ENCODE results near the gene SPTY2D1. TPM values are rescaled to one million over a fixed set of nuclear protein-coding genes. Genes with fewer than 3 reads are reported as not detected.
A peak's percentile ranks its signal among the peaks of the same experiment; 100 is the strongest.
"Not testable (repeated sequence)": the region's sequence is repeated elsewhere in the genome, so short reads cannot be mapped to it uniquely, and the experiment has no call there.

Gene SPTY2D1
- total RNA-seq, 1 donor from 2014 or later, result 18.5 TPM

GRCh38 chr11:18599739-18600230, 34.4 kb downstream of the SPTY2D1 start, which contains the start of gene MISFA:
TSS of gene MISFA (plus strand) at chr11:18599789. CDS start at chr11:18599929, 140 bp downstream.
- H3K27ac ChIP-seq, result no peak within 1 kb of the TSS
- no peak for TF ChIP-seq CTCF (IDR thresholded peaks at IDR 0.05)
- H3K4me1 ChIP-seq, result no peaks in the 10 kb centered on the region
- DNase-seq (no peak), ATAC-seq (no peak)
- intact Hi-C loops (cut with DNase I), result no loop called here
- H3K27me3 ChIP-seq, result no peaks in the 10 kb centered on the region
- no peak within 1 kb of the TSS for H3K4me3 ChIP-seq
- H3K36me3 ChIP-seq, result no peaks in the 10 kb centered on the region
- H3K9me3 ChIP-seq, result no peaks in the 10 kb centered on the region

- intact Hi-C loops (cut with DNase I), result no loop called here
- ATAC-seq (no peak), DNase-seq (no peak)
Observed at GRCh38 chr11:18594999-18595749, 39.0 kb downstream of the SPTY2D1 start.

GRCh38 chr11:18594088-18594487, 40.1 kb downstream of the SPTY2D1 start:
- H3K9me3 ChIP-seq; H3K27ac ChIP-seq; intact Hi-C loops (cut with DNase I); H3K27me3 ChIP-seq; H3K4me3 ChIP-seq; H3K36me3 ChIP-seq: not testable (repeated sequence)
- ATAC-seq (peak; percentile 30), DNase-seq (peak; percentile 69)
- peaks cover 18% of the 10 kb centered on the region for H3K4me1 ChIP-seq

More at GRCh38 chr11:18594999-18595749, 39.0 kb downstream of the SPTY2D1 start:
- H3K27me3 ChIP-seq, result no peaks in the 10 kb centered on the region
- no peak overlapping the region for H3K27ac ChIP-seq
- no peaks in the 10 kb centered on the region for H3K36me3 ChIP-seq
- no peaks in the 10 kb centered on the region for H3K9me3 ChIP-seq
- H3K4me1 ChIP-seq, result peaks cover 7% of the 10 kb centered on the region
- H3K4me3 ChIP-seq, result no peak overlapping the region
- TF ChIP-seq CTCF (IDR thresholded peaks at IDR 0.05), result no peak

GRCh38 chr11:18590571-18590970, 43.6 kb downstream of the SPTY2D1 start:
- H3K4me3 ChIP-seq, result no peak overlapping the region
- TF ChIP-seq CTCF (IDR thresholded peaks at IDR 0.05), result no peak
- no peak for ATAC-seq
- intact Hi-C loops (cut with DNase I), result no loop called here
- DNase-seq, result no peak
- H3K4me1 ChIP-seq, result peaks cover 33% of the 10 kb centered on the region
- no peaks in the 10 kb centered on the region for H3K36me3 ChIP-seq
- no peak overlapping the region for H3K27ac ChIP-seq
- H3K9me3 ChIP-seq, result no peaks in the 10 kb centered on the region
- no peaks in the 10 kb centered on the region for H3K27me3 ChIP-seq

- intact Hi-C loops (cut with DNase I), result no loop called here
- no peak for TF ChIP-seq CTCF (IDR thresholded peaks at IDR 0.05)
- H3K27ac ChIP-seq, result peak within 1 kb of the TSS; percentile 86
- peak; percentile 94 for DNase-seq
- H3K36me3 ChIP-seq, result no peaks in the 10 kb centered on the region
- ATAC-seq, result peak; percentile 99
- H3K4me3 ChIP-seq, result peak within 1 kb of the TSS; percentile 67
- no peaks in the 10 kb centered on the region for H3K9me3 ChIP-seq
- no peaks in the 10 kb centered on the region for H3K27me3 ChIP-seq
- peaks cover 33% of the 10 kb centered on the region for H3K4me1 ChIP-seq
Observed at GRCh38 chr11:18588297-18589252, 45.6 kb downstream of the SPTY2D1 start, which contains the start of gene UEVLD. TSS of gene UEVLD (minus strand) at chr11:18588734. CDS start at chr11:18588654, 80 bp downstream.

Data from upper lobe of right lung (tissue), 1 donor.